ENCODE data around the gene HENMT1.

The HENMT1 gene

GRCh38 chr1:108624069-108624468, 36.8 kb downstream of the HENMT1 start:
- no peak for DNase-seq

GRCh38 chr1:108617724-108618056, 43.2 kb downstream of the HENMT1 start:
- no peak for DNase-seq

- no peak for DNase-seq
These were observed 43.7 kb downstream of the HENMT1 start for GRCh38 chr1:108617008-108617723.

GRCh38 chr1:108615544-108615943, 45.3 kb downstream of the HENMT1 start:
- no peak for DNase-seq

GRCh38 chr1:108612496-108612895, 48.4 kb downstream of the HENMT1 start:
- DNase-seq, result no peak

- no peak for DNase-seq
These were observed 48.9 kb downstream of the HENMT1 start for GRCh38 chr1:108611984-108612383.

GRCh38 chr1:108610073-108610472, 50.8 kb downstream of the HENMT1 start:
- no peak for DNase-seq

GRCh38 chr1:108609483-108610049, 51.3 kb downstream of the HENMT1 start:
- no peak for DNase-seq

GRCh38 chr1:108606478-108606877, 54.4 kb downstream of the HENMT1 start:
- DNase-seq, result no peak

GRCh38 chr1:108605633-108606032, 55.3 kb downstream of the HENMT1 start:
- DNase-seq, result no peak

GRCh38 chr1:108601708-108602410, 59.0 kb downstream of the HENMT1 start:
- no peak for DNase-seq

GRCh38 chr1:108600504-108600903, 60.4 kb downstream of the HENMT1 start:
- DNase-seq, result no peak

- no peak for DNase-seq
These were observed 62.6 kb downstream of the HENMT1 start for GRCh38 chr1:108598340-108598739.
